ENCODE measurements around the gene TIMM44.

TIMM44 gene

DNA sequence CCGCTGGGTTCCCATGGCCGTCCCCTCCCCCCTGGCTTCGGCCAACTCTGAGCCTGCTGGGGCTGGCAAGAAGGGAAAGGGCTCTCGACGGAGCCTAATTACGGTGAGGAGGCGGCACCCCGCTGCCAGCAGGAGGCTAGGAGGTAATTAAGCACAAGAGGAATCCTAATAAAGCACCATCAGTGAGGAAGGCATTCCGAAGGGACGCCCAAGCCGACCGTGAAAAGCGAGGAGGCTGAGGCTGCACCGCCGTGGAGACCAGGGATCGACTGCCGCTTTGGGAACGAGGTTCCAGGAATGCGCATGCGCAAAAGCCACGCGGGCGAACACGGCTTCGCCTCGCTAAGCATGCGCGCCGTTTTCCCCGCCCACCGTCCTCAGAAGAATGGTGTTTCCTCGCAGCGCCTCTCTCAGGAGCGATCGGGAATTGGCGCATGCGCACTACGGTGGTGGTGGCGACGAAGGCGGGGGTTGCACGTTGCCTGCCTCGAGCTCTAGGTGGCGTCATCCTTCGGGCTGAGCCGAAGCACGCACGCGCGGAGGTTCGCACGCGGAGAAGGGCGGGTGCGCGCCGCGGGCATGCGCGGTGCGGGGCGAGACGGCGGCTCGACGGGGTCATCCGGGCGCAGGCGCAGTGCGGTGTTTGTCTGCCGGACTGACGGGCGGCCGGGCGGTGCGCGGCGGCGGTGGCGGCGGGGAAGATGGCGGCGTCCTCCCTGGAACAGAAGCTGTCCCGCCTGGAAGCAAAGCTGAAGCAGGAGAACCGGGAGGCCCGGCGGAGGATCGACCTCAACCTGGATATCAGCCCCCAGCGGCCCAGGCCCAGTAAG, 40.0 kb downstream of the TIMM44 start, which contains the start of gene MAP2K7:
Gene MAP2K7 (plus strand): TSS at position 634 of the 830 bp plus-strand sequence. CDS start 68 bp downstream, at position 702.
- no CpG with 5 or more reads among the region's 89 CpGs for WGBS, 2 donors (ENCODE audit: extremely low coverage in 2 of 2, insufficient read length in 2 of 2, insufficient replicate concordance in 1 of 2)

GRCh38 chr19:7902796-7903243, 40.6 kb downstream of the TIMM44 start:
- peak overlapping the region; percentile 81 for H3K4me2 ChIP-seq (ENCODE audit: insufficient read depth, low read length, poor library complexity, severe bottlenecking)
- peak overlapping the region; percentile 96 for H3K18ac ChIP-seq (ENCODE audit: low read length)
- peak overlapping the region; percentile 94 for H3K9ac ChIP-seq (ENCODE audit: low read depth, low read length, poor library complexity)
- H3K36me3 ChIP-seq (replicated peaks in 1 of 2; ENCODE audit: control insufficient read depth in 2 of 2, insufficient read depth in 2 of 2, low read length in 2 of 2): peaks cover 5 to 17% of the 10 kb centered on the region in 2 donors
- H3K4me3 ChIP-seq (ENCODE audit: low read length in 2 of 2): peak overlapping the region; percentile 78 to 97
- H2AK5ac ChIP-seq (ENCODE audit: low read depth, low read length): peak overlapping the region; percentile 95
- no peak overlapping the region for H4K8ac ChIP-seq (ENCODE audit: low read depth, low read length)
- H2BK5ac ChIP-seq (ENCODE audit: low read length): no peak overlapping the region
- DNase-seq (ENCODE audit: low spot score): no peak
- H4K91ac ChIP-seq (ENCODE audit: low read depth, low read length, poor library complexity): no peak overlapping the region
- peak overlapping the region; percentile 94 for H3K14ac ChIP-seq (ENCODE audit: low read length)
- H3K27ac ChIP-seq (replicated peaks; ENCODE audit: low read length): peak overlapping the region; percentile 92
- H3K27me3 ChIP-seq (ENCODE audit: control insufficient read depth in 3 of 3, insufficient read depth in 3 of 3, low read depth in 1 of 3, low read length in 3 of 3): peaks cover 0 to 4% (median 0%) of the 10 kb centered on the region in 3 experiments
- no peak overlapping the region for H2BK15ac ChIP-seq (ENCODE audit: low read length)
- H2AFZ ChIP-seq (ENCODE audit: low read length): peak overlapping the region; percentile 84
- H3K4ac ChIP-seq (ENCODE audit: low read length): no peak overlapping the region
- peaks cover 19% of the 10 kb centered on the region for H3K79me1 ChIP-seq (ENCODE audit: low read depth, low read length)
- H3K23ac ChIP-seq (ENCODE audit: low read depth, low read length, poor library complexity): peak overlapping the region; percentile 96
- no peak overlapping the region for H2BK12ac ChIP-seq (ENCODE audit: low read length)
- no peaks in the 10 kb centered on the region for H3K9me3 ChIP-seq (replicated peaks in 1 of 2; ENCODE audit: control insufficient read depth in 2 of 2, insufficient read depth in 1 of 2, low read depth in 1 of 2, low read length in 2 of 2)
- no CpG with 5 or more reads among the region's 20 CpGs for WGBS, 2 donors (ENCODE audit: extremely low coverage in 2 of 2, insufficient read length in 2 of 2, insufficient replicate concordance in 1 of 2)
- H3K4me1 ChIP-seq (ENCODE audit: control insufficient read depth in 2 of 2, insufficient read depth in 1 of 2, low read depth in 1 of 2, low read length in 2 of 2): peaks cover 13% of the 10 kb centered on the region in 2 donors
- H2BK120ac ChIP-seq (ENCODE audit: low read depth, low read length): peak overlapping the region; percentile 83

More for the DNA sequence above, 40.0 kb downstream of the TIMM44 start, which contains the start of gene MAP2K7:
- Histone ChIP-seq H3K4ac (ENCODE audit: low read length) (no peak within 1 kb of the TSS), H3K4me3 (ENCODE audit: low read length in 2 of 2) (peak within 1 kb of the TSS; percentile 87 to 97), H3K14ac (ENCODE audit: low read length) (peak within 1 kb of the TSS; percentile 94), H3K79me1 (ENCODE audit: low read depth, low read length) (peaks cover 21% of the 10 kb centered on the region), H2AFZ (ENCODE audit: low read length) (peak within 1 kb of the TSS; percentile 87), H3K27ac (replicated peaks; ENCODE audit: low read length) (peak within 1 kb of the TSS; percentile 92), H3K23ac (ENCODE audit: low read depth, low read length, poor library complexity) (peak within 1 kb of the TSS; percentile 96), H2BK5ac (ENCODE audit: low read length) (peak within 1 kb of the TSS; percentile 93), H4K91ac (ENCODE audit: low read depth, low read length, poor library complexity) (no peak within 1 kb of the TSS), H4K8ac (ENCODE audit: low read depth, low read length) (no peak within 1 kb of the TSS), H3K4me1 (ENCODE audit: control insufficient read depth in 2 of 2, insufficient read depth in 1 of 2, low read depth in 1 of 2, low read length in 2 of 2) (peaks cover 13% of the 10 kb centered on the region in 2 donors), H3K9ac (ENCODE audit: low read depth, low read length, poor library complexity) (peak within 1 kb of the TSS; percentile 94), H3K18ac (ENCODE audit: low read length) (peak within 1 kb of the TSS; percentile 100), H3K36me3 (replicated peaks in 1 of 2; ENCODE audit: control insufficient read depth in 2 of 2, insufficient read depth in 2 of 2, low read length in 2 of 2) (peaks cover 5 to 17% of the 10 kb centered on the region in 2 donors), H3K4me2 (ENCODE audit: insufficient read depth, low read length, poor library complexity, severe bottlenecking) (peak within 1 kb of the TSS; percentile 98), H2AK5ac (ENCODE audit: low read depth, low read length) (peak within 1 kb of the TSS; percentile 95), H2BK15ac (ENCODE audit: low read length) (peak within 1 kb of the TSS; percentile 81), H2BK12ac (ENCODE audit: low read length) (no peak within 1 kb of the TSS), H3K9me3 (replicated peaks in 1 of 2; ENCODE audit: control insufficient read depth in 2 of 2, insufficient read depth in 1 of 2, low read depth in 1 of 2, low read length in 2 of 2) (no peaks in the 10 kb centered on the region), H3K27me3 (ENCODE audit: control insufficient read depth in 3 of 3, insufficient read depth in 3 of 3, low read depth in 1 of 3, low read length in 3 of 3) (peaks cover 0 to 4% (median 0%) of the 10 kb centered on the region in 3 experiments), H2BK120ac (ENCODE audit: low read depth, low read length) (peak within 1 kb of the TSS; percentile 83)
- peak; percentile 100 for DNase-seq (ENCODE audit: low spot score)

GRCh38 chr19:7901337-7901736, 42.1 kb downstream of the TIMM44 start:
- no peak overlapping the region for H2AFZ ChIP-seq (ENCODE audit: low read length)
- no peak overlapping the region for H3K4me2 ChIP-seq (ENCODE audit: insufficient read depth, low read length, poor library complexity, severe bottlenecking)
- peaks cover 0 to 4% (median 0%) of the 10 kb centered on the region in 3 experiments for H3K27me3 ChIP-seq (ENCODE audit: control insufficient read depth in 3 of 3, insufficient read depth in 3 of 3, low read depth in 1 of 3, low read length in 3 of 3)
- no peak overlapping the region for H3K14ac ChIP-seq (ENCODE audit: low read length)
- no peak overlapping the region for H2BK5ac ChIP-seq (ENCODE audit: low read length)
- no CpG with 5 or more reads among the region's 7 CpGs for WGBS, 2 donors (ENCODE audit: extremely low coverage in 2 of 2, insufficient read length in 2 of 2, insufficient replicate concordance in 1 of 2)
- no peak for DNase-seq (ENCODE audit: low spot score)
- no peak overlapping the region for H3K27ac ChIP-seq (replicated peaks; ENCODE audit: low read length)
- no peaks in the 10 kb centered on the region for H3K9me3 ChIP-seq (replicated peaks in 1 of 2; ENCODE audit: control insufficient read depth in 2 of 2, insufficient read depth in 1 of 2, low read depth in 1 of 2, low read length in 2 of 2)
- peaks cover 13% of the 10 kb centered on the region in 2 donors for H3K4me1 ChIP-seq (ENCODE audit: control insufficient read depth in 2 of 2, insufficient read depth in 1 of 2, low read depth in 1 of 2, low read length in 2 of 2)
- H3K18ac ChIP-seq (ENCODE audit: low read length): no peak overlapping the region
- no peak overlapping the region for H2AK5ac ChIP-seq (ENCODE audit: low read depth, low read length)
- H3K9ac ChIP-seq (ENCODE audit: low read depth, low read length, poor library complexity): no peak overlapping the region
- H2BK12ac ChIP-seq (ENCODE audit: low read length): no peak overlapping the region
- no peak overlapping the region for H3K4me3 ChIP-seq (ENCODE audit: low read length in 2 of 2)
- peaks cover 1 to 12% of the 10 kb centered on the region in 2 donors for H3K36me3 ChIP-seq (replicated peaks in 1 of 2; ENCODE audit: control insufficient read depth in 2 of 2, insufficient read depth in 2 of 2, low read length in 2 of 2)
- H2BK15ac ChIP-seq (ENCODE audit: low read length): no peak overlapping the region
- no peak overlapping the region for H4K91ac ChIP-seq (ENCODE audit: low read depth, low read length, poor library complexity)
- H3K79me1 ChIP-seq (ENCODE audit: low read depth, low read length): peaks cover 13% of the 10 kb centered on the region
- H3K4ac ChIP-seq (ENCODE audit: low read length): no peak overlapping the region
- no peak overlapping the region for H4K8ac ChIP-seq (ENCODE audit: low read depth, low read length)
- no peak overlapping the region for H3K23ac ChIP-seq (ENCODE audit: low read depth, low read length, poor library complexity)
- no peak overlapping the region for H2BK120ac ChIP-seq (ENCODE audit: low read depth, low read length)

- no peak overlapping the region for H3K4me2 ChIP-seq (ENCODE audit: insufficient read depth, low read length, poor library complexity, severe bottlenecking)
- no peak for DNase-seq (ENCODE audit: low spot score)
- no peaks in the 10 kb centered on the region for H3K9me3 ChIP-seq (replicated peaks in 1 of 2; ENCODE audit: control insufficient read depth in 2 of 2, insufficient read depth in 1 of 2, low read depth in 1 of 2, low read length in 2 of 2)
- peaks cover 0 to 4% (median 0%) of the 10 kb centered on the region in 3 experiments for H3K27me3 ChIP-seq (ENCODE audit: control insufficient read depth in 3 of 3, insufficient read depth in 3 of 3, low read depth in 1 of 3, low read length in 3 of 3)
- H3K36me3 ChIP-seq (replicated peaks in 1 of 2; ENCODE audit: control insufficient read depth in 2 of 2, insufficient read depth in 2 of 2, low read length in 2 of 2): peaks cover 1 to 8% of the 10 kb centered on the region in 2 donors
- no peak overlapping the region for H4K8ac ChIP-seq (ENCODE audit: low read depth, low read length)
- H3K9ac ChIP-seq (ENCODE audit: low read depth, low read length, poor library complexity): no peak overlapping the region
- no peak overlapping the region for H3K18ac ChIP-seq (ENCODE audit: low read length)
- no peak overlapping the region for H3K27ac ChIP-seq (replicated peaks; ENCODE audit: low read length)
- no peak overlapping the region for H3K23ac ChIP-seq (ENCODE audit: low read depth, low read length, poor library complexity)
- no peak overlapping the region for H2AK5ac ChIP-seq (ENCODE audit: low read depth, low read length)
- H3K4me3 ChIP-seq (ENCODE audit: low read length in 2 of 2): no peak overlapping the region
- no peak overlapping the region for H3K4ac ChIP-seq (ENCODE audit: low read length)
- no peak overlapping the region for H4K91ac ChIP-seq (ENCODE audit: low read depth, low read length, poor library complexity)
- WGBS, 2 donors (ENCODE audit: extremely low coverage in 2 of 2, insufficient read length in 2 of 2, insufficient replicate concordance in 1 of 2): no CpG with 5 or more reads among the region's 3 CpGs
- H2BK15ac ChIP-seq (ENCODE audit: low read length): no peak overlapping the region
- no peak overlapping the region for H2BK12ac ChIP-seq (ENCODE audit: low read length)
- no peak overlapping the region for H2BK120ac ChIP-seq (ENCODE audit: low read depth, low read length)
- H3K79me1 ChIP-seq (ENCODE audit: low read depth, low read length): peaks cover 12% of the 10 kb centered on the region
- H3K14ac ChIP-seq (ENCODE audit: low read length): no peak overlapping the region
- peaks cover 13% of the 10 kb centered on the region in 2 donors for H3K4me1 ChIP-seq (ENCODE audit: control insufficient read depth in 2 of 2, insufficient read depth in 1 of 2, low read depth in 1 of 2, low read length in 2 of 2)
- H2AFZ ChIP-seq (ENCODE audit: low read length): no peak overlapping the region
- H2BK5ac ChIP-seq (ENCODE audit: low read length): peak overlapping the region; percentile 39
Observed at GRCh38 chr19:7900931-7901330, 42.5 kb downstream of the TIMM44 start.

Data from neuronal stem cell (in vitro differentiated cells).